ENCODE measurements around the gene SMARCA1.
"Not testable (repeated sequence)": the region's sequence is repeated elsewhere in the genome, so short reads cannot be mapped to it uniquely, and the experiment has no call there.

SMARCA1 gene

GRCh38 chrX:129523079-129523911, at the start of gene SMARCA1:
Gene SMARCA1 (minus strand): TSS chrX:129523490. CDS start chrX:129523370, 120 bp downstream.
- no peak for DNase-seq (ENCODE audit: low read depth in 2 of 2)

GRCh38 chrX:129572422-129572821, 49.1 kb upstream of the SMARCA1 start:
- DNase-seq (ENCODE audit: low read depth in 2 of 2), result no peak

GRCh38 chrX:129568349-129568748, 45.1 kb upstream of the SMARCA1 start:
- DNase-seq (ENCODE audit: low read depth in 2 of 2), result no peak

- no peak for DNase-seq (ENCODE audit: low read depth in 2 of 2)
Observed at GRCh38 chrX:129566073-129566472, 42.8 kb upstream of the SMARCA1 start.

- no peak for DNase-seq (ENCODE audit: low read depth in 2 of 2)
Observed at GRCh38 chrX:129565046-129565650, 41.9 kb upstream of the SMARCA1 start.

- not testable (repeated sequence) for DNase-seq (ENCODE audit: low read depth in 2 of 2)
Observed at GRCh38 chrX:129564345-129564744, 41.1 kb upstream of the SMARCA1 start.

- DNase-seq (ENCODE audit: low read depth in 2 of 2), result no peak
Observed at GRCh38 chrX:129561453-129561852, 38.2 kb upstream of the SMARCA1 start.

GRCh38 chrX:129559783-129560182, 36.5 kb upstream of the SMARCA1 start:
- DNase-seq (ENCODE audit: low read depth in 2 of 2), result no peak

GRCh38 chrX:129557844-129558480, 34.7 kb upstream of the SMARCA1 start:
- no peak for DNase-seq (ENCODE audit: low read depth in 2 of 2)

- DNase-seq (ENCODE audit: low read depth in 2 of 2), result no peak
Observed at GRCh38 chrX:129556806-129557315, 33.6 kb upstream of the SMARCA1 start.

GRCh38 chrX:129554816-129555215, 31.5 kb upstream of the SMARCA1 start:
- not testable (repeated sequence) for DNase-seq (ENCODE audit: low read depth in 2 of 2)

GRCh38 chrX:129553619-129554288, 30.5 kb upstream of the SMARCA1 start:
- DNase-seq (ENCODE audit: low read depth in 2 of 2), result no peak

- no peak for DNase-seq (ENCODE audit: low read depth in 2 of 2)
Observed at GRCh38 chrX:129549124-129549523, 25.8 kb upstream of the SMARCA1 start.

- no peak for DNase-seq (ENCODE audit: low read depth in 2 of 2)
Observed at GRCh38 chrX:129545408-129545807, 22.1 kb upstream of the SMARCA1 start.

GRCh38 chrX:129544780-129545179, 21.5 kb upstream of the SMARCA1 start:
- DNase-seq (ENCODE audit: low read depth in 2 of 2), result no peak

GRCh38 chrX:129540722-129541184, 17.5 kb upstream of the SMARCA1 start:
- no peak for DNase-seq (ENCODE audit: low read depth in 2 of 2)

GRCh38 chrX:129540068-129540653, 16.9 kb upstream of the SMARCA1 start, which contains the start of gene OCRL:
Gene OCRL (plus strand): TSS chrX:129540259. CDS start chrX:129540440, 181 bp downstream.
- peak; percentile 24 to 31 for DNase-seq (ENCODE audit: low read depth in 2 of 2)

GRCh38 chrX:129534816-129535578, 11.7 kb upstream of the SMARCA1 start:
- no peak for DNase-seq (ENCODE audit: low read depth in 2 of 2)

GRCh38 chrX:129531132-129531531, 7.8 kb upstream of the SMARCA1 start:
- DNase-seq (ENCODE audit: low read depth in 2 of 2), result no peak

- no peak for DNase-seq (ENCODE audit: low read depth in 2 of 2)
Observed at GRCh38 chrX:129530410-129530809, 7.1 kb upstream of the SMARCA1 start.
